Frontal cortex (tissue), 4 donors: ENCODE data around the gene SNCB. TPM values are rescaled to one million over a fixed set of nuclear protein-coding genes. Genes with fewer than 3 reads are reported as not detected.

Source experiments
- DNase-seq, 2 donors: peaks; one replicate each; pipeline ENCODE4 v3.0.0; 2012; ENCODE audit warnings: low spot score in 2 of 2
- FAIRE-seq: peaks from 2 replicates; lab custom pipeline; 2012; peaks lifted over from hg19 to GRCh38; lab: Jason Lieb, UNC
- total RNA-seq: library from RNA; depleted of rRNA; stranded (reverse); fragments of >200 nt; gene quantifications from one replicate; pipeline ENCODE4 v1.2.3, GENCODE V29; 2014
- donor health status: control.
- donor health status: control.
- donor health status: control.

SNCB gene
- total RNA-seq, 1 donor from 2014 or later = 15.5 TPM

DNA sequence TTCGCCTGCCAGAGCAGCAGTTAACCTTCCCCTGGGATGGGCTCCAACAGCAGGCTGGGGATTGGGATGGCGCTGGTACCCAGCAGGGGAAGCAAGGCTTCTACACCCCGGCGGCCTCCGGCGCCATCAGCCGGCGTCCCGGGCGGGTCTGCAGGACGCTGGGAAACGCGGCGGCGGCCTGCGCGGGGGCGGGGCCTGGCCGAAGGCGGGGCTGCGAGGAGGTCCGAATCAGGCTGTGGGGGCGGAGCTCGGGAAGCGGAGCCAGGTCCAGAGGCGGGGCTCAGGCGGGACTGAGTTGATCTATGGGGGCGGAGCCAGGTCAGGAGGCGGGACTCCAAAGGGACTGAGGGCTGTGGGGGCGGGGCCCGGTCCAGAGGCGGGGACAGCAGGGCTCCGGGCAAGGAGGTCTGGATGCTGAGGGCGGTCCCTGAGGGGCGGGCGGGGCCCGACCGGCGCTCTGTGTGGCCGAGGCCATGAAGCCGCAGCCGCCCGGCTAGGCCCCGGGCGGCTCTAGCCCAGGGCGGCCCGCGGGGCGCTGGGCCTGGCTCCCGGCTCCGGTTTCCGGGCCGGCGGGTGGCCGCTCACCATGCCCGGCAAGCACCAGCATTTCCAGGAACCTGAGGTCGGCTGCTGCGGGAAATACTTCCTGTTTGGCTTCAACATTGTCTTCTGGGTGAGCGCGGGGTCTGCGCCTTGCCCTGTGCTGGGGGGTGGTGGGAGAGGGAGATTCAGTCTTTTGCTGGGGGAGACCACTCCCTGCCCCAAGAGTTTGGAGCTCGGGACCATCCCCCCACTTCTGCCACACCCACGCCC lies 16.9 kb upstream of the SNCB start, which contains the start of gene TSPAN17:
Gene TSPAN17, plus strand, starts transcription at position 455 of the 813 bp plus-strand sequence. Its CDS starts 132 bp downstream, at position 587.
- peak; percentile 99 to 100 for DNase-seq
- peak; percentile 73 for FAIRE-seq

DNA sequence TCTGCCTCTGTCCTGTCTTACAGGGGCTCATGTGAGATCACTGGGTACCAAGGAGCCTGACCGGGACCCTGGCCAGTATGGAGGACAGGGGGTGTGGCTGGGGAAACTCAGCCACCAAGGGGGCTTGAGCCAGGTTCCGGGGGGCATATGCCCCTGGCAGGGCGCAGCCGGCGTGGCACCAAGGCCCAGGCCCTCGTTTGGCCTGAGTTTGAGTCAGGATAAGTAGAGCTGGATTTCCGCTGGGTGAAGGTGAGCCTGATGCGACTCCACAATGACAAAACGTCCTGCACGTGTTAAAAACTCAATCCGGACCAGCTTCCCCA lies 16.3 kb upstream of the SNCB start:
- FAIRE-seq (no peak), DNase-seq (peak in 1 of 2 donors; percentile 46)

- no peak for FAIRE-seq
- DNase-seq = no peak
Measured at GRCh38 chr5:176646049-176646706, 15.8 kb upstream of the SNCB start.

DNA sequence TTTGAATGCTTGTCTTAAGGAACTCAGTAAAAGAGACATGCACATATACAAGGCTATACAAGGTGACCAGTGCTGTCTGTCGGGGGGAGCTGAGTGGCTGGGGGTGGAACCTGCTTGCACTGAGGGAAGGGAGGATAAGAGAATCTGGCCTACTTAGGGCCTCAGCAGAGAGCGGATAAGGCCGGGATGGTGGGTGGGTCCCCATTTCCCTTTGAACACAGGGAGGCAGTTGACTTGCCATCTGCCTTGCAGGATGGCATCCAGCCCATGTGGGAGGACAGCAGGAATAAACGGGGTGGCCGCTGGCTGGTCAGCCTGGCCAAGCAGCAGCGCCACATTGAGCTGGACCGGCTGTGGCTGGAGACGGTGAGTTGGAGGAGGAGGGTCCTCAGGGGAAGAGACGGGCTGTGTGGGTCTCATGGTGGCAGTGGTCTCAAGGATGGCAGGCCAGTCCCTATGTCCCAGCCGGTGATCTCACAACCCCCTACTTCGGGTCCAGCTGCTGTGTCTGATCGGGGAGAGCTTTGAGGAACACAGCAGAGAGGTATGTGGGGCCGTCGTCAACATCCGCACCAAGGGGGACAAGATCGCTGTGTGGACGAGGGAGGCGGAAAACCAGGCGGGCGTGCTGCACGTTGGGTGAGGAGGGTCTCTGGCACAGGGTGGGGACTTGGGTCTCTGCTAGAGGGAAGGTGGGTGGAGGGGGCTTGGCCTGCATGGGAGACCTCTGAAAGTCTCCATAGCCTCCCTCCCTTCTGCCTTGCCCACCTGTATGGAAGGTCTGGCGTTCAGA lies 14.7 kb upstream of the SNCB start:
- FAIRE-seq (no peak), DNase-seq (peak in 1 of 2 donors; percentile 52)

DNA sequence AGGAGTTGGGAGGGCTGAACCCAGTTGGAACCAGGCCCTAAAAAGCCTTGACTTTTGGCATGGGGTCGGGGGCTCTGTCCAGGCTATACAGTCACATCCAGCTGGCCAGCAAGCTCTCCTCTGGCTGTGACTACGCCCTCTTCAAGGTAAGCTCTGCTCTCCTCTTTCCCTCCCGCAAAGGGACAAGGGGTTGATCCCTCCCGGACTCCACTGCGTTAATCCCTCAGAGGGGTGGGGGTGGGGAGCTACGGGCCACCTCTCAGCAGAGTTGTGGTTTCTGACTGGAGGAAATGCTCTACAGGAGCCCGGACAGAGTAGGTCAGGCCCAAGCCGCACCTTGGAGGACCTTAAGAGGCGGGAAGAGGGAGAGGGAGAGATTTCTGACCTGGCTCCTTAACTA lies 14.0 kb upstream of the SNCB start:
- FAIRE-seq = no peak
- no peak for DNase-seq

DNA sequence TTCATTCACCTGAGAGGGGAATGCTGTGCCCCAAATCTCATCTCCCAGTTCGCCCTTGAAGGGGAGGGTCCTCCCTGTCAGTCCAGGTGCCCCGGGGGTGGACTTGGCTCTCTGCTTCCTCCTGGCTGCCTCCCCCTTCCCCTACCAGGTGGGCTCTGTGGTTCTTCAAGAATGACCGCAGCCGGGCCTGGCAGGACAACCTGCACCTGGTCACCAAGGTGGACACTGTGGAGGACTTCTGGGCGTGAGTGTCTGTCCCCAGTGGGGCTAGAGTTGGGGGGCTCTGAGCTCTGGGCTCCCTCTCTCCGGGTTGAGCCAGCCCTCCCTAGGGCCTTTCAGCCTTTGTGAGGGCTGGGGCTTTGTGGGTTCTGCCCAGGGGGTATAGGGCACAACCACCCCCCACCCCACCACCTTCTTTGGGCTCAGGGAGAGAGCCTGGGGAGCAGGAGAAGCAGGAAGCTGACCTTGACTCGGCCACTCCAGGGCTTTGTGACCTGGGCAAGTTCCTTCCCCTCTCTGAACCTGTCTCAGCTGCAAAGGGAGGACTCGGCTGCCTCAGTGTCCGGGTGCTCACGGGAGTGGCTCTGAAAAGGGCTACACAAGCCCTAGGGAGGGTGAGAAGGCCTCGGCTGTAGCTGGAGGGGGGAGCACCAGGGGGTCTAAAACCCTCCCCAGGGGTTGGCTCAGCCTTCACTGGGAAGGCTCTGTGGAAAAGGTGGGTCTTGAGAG lies 13.3 kb upstream of the SNCB start:
- DNase-seq (no peak), FAIRE-seq (no peak)

DNA sequence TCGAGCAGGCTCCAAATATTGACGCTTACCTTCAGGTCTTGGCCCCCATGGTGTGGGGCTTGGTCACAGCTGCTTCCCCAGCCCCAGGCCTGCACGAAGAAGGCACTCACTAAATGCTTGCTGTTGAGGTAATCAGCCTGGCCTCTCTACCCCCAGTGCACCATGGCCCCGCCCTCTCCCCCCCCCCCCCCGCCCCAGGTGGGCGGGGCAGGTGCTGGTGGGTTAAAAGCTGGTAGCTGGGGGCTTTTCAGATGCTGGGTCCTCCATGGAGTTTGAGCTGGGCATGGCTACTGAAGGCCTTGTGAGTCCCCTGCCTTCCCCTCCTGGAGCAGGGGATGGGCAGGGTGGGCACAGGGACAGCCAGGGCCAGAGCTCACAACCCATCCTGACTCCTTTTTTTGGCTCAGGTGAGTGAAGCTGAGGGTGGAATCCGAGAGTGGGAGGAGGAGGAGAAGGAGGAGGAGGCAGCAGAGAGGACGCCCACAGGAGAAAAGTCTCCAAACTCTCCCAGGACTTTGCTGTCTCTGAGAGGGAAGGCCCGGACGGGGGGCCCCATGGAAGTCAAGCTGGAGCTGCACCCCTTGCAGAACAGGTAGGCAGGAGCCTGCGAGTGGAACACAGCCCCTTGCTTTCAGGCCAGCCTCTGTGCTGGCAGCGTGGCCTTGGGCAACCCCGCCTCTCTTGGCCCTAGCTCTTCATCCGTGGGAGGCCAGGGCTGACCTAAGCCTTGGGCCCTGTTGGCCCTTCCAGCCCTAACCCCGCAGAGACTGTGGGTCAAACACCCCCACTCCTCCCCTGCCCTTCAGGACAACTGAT lies 12.5 kb upstream of the SNCB start:
- no peak for FAIRE-seq

DNA sequence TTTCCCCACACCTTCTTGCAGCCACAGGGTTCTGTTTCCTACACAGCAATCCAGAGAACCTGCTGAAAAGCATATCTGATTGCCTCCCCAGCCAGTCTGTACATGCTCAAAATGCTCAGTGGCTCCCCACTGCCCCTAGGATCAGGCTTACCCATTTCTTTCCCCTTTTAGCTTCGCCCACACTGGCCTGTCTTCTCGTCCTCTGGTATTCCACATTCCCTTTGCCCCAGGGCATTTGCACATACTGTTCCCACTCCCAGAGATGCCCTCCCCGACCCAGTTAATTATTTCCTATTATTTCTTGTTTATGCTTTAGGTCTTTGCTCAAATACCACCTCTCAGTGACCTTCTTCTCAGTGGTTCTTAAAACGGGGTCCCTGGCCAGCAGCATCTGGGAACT lies 10.3 kb upstream of the SNCB start:
- FAIRE-seq (no peak), DNase-seq (no peak)

More for the DNA sequence above, 12.5 kb upstream of the SNCB start:
- no peak for DNase-seq

GRCh38 chr5:176639981-176640380 lies 9.6 kb upstream of the SNCB start:
- DNase-seq (peak in 1 of 2 donors; percentile 61), FAIRE-seq (no peak)

DNA sequence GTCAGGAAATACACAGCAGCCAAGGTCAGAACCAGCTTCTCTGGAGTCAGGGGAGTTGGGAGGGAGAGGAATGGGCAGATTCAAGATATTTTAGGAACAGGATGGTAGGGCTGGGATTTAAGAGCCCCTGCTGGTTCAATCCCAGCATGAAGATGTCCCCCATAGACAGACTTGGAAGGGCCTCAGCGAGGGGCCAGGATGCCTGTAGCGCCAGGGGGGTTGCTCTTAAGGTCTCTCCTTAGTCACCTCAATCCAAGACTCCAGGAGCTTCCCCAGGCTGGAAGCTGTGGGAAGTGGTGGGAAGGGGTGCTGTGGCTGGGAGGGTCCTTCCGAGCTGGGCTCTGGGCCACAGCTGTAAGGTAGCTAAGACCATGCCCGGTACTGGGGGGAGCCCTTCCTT lies 8.9 kb upstream of the SNCB start:
- DNase-seq (no peak), FAIRE-seq (no peak)

DNA sequence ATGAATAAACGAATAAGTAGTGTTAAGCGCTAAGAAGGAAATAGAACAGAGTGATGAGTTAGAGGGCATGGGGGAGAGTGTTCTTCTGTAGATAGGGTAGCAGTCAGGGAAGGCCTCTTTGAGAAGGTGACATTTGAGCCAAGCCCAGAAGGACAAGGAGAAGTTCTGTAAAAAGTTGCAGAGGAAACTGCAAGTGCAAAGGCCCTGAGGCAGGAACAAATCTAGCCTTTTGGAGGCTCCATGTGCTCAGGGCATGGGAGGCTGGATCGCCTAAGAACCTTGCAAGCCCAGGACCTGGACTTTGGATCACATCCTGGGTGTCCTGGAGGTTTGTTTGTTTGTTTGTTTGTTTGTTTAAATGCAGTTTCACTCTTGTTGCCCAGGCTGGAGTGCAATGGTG lies 8.1 kb upstream of the SNCB start:
- no peak for FAIRE-seq

GRCh38 chr5:176637556-176637955 lies 7.2 kb upstream of the SNCB start:
- no peak for DNase-seq
- no peak for FAIRE-seq

More for the DNA sequence above, 8.1 kb upstream of the SNCB start:
- no peak for DNase-seq

DNA sequence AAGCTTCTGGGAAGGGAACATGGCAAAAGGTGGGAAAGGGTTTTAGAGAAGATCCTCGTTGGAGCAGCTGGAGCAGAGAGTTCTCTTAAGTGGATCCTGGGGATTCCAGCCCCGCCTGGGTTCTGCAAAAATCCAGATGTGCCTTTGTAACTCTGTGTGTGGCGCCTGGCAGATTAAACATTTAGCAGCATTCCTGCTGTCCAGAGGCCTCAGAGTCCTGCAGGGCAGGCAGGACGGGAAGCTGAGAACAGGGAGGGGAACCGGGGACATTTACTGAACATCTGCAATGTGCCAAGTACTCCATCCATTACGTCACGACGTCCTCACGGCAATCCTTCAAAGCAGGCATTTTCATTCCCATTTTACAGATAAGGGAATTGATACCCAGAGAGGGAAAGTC lies 6.1 kb upstream of the SNCB start:
- DNase-seq (no peak), FAIRE-seq (no peak)

DNA sequence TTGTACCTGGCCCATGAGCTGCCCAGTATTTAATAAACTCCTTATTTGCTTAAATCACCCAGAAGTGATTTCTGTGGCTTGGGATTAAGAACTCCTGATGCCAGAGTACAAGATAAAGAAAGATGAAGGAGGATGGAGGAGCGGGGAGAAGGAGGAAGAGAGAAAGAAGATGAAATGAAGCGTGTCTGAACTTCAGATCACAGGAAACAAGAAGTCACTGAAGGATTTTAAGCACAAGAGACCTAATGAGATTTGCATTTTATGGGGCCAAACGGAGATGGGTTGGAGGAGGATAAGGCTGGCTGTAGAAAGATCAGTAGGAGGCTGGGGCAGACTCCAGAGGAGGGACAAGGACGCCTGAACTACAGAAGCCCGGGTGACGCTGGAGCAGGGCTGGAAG lies 3.3 kb upstream of the SNCB start:
- no peak for FAIRE-seq

GRCh38 chr5:176632745-176633144 lies 2.4 kb upstream of the SNCB start:
- DNase-seq (no peak), FAIRE-seq (no peak)

More for the DNA sequence above, 3.3 kb upstream of the SNCB start:
- DNase-seq = no peak

GRCh38 chr5:176631383-176632200 lies 1.3 kb upstream of the SNCB start:
- no peak for DNase-seq
- no peak for FAIRE-seq

DNA sequence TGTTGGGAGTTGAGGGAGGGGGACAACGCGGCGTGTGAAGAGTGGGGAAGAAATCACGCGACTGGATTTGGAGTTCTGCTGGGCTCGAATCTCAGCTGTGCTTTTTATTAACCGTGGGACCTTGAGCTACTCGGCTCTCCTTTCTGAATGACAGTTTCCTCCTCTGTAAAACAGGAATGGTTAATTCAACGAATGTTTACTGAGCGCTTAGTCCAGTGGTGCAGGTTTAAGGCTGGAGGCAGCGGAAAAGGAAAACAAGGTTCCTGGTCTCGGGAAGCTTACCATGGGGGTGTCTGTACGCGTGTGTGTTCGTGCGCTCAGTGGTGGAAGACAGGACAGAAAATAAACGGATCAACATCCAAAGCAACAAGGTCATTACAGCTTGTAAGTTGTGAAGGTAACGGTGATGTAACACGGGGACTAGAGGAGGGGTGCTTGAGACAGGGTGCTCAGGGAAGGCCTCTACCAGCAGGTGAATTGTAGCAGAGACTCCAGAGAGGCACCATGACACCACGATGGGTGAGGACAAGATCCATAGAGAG lies 418 bp upstream of the SNCB start:
- FAIRE-seq (no peak), DNase-seq (no peak)

- FAIRE-seq (no peak), DNase-seq (no peak)
Measured at GRCh38 chr5:176629317-176629852, 949 bp downstream of the SNCB start.
